Peyer's patch (tissue), 4 donors: Measurements from ENCODE around the gene DIPK1A. TPM values are rescaled to one million over a fixed set of nuclear protein-coding genes. Genes with fewer than 3 reads are reported as not detected.

Experiments used
- DNase-seq, 3 donors: peaks; one replicate each; pipeline ENCODE4 v3.0.0-alpha.2; 2017 to 2019
- H3K27ac ChIP-seq, 4 donors: fragments of 200-600 bp; sonication (generic); one replicate each; pipeline ENCODE4 v1.5.1; 2016 to 2019
- H3K27me3 ChIP-seq, 2 donors: fragments of 200-600 bp; sonication (generic); one replicate each; pipeline ENCODE4 v1.5.1; 2019
- H3K36me3 ChIP-seq, 3 donors: fragments of 200-600 bp; sonication (generic); one replicate each; pipeline ENCODE4 v1.5.1; 2016 to 2019
- H3K4me1 ChIP-seq, 4 donors: fragments of 200-600 bp; sonication (generic); one replicate each; pipeline ENCODE4 v1.5.1; 2016 to 2019
- H3K4me3 ChIP-seq, 4 donors: fragments of 200-600 bp; sonication (generic); 1 replicate in 3 of 4; 2 replicates in 1 of 4; pipeline ENCODE4 v1.5.1; 2016 to 2019; ENCODE audit warnings: mild to moderate bottlenecking in 1 of 4
- H3K9me3 ChIP-seq, 4 donors: fragments of 200-600 bp; sonication (generic); one replicate each; pipeline ENCODE4 v1.5.1; 2016 to 2019; ENCODE audit warnings: mild to moderate bottlenecking in 1 of 4
- CTCF ChIP-seq, 6 experiments: fragments of 450-650 bp in 4 of 6; fragments of 200-600 bp in 2 of 6; sonication (generic) in 1 of 6; IDR thresholded peaks; one replicate each; pipeline ENCODE4 v1.5.1; 2017 to 2019; ENCODE audit warnings: antibody characterized with exemption in 6 of 6, mild to moderate bottlenecking in 3 of 6, moderate library complexity in 1 of 6
- POLR2A ChIP-seq, 2 donors: fragments of 450-650 bp; IDR thresholded peaks; one replicate each; pipeline ENCODE4 v1.5.1; 2017; ENCODE audit warnings: antibody characterized with exemption in 2 of 2, mild to moderate bottlenecking in 2 of 2, moderate library complexity in 2 of 2
- total RNA-seq, 4 donors: library from RNA; depleted of rRNA; stranded (reverse); fragments of >200 nt; gene quantifications; one replicate each; pipeline ENCODE4 v1.1.0, GENCODE V29; 2016

The DIPK1A gene
- total RNA-seq, 4 donors from 2014 or later = 5.1 to 12.4 (median 7.8) TPM

DNA sequence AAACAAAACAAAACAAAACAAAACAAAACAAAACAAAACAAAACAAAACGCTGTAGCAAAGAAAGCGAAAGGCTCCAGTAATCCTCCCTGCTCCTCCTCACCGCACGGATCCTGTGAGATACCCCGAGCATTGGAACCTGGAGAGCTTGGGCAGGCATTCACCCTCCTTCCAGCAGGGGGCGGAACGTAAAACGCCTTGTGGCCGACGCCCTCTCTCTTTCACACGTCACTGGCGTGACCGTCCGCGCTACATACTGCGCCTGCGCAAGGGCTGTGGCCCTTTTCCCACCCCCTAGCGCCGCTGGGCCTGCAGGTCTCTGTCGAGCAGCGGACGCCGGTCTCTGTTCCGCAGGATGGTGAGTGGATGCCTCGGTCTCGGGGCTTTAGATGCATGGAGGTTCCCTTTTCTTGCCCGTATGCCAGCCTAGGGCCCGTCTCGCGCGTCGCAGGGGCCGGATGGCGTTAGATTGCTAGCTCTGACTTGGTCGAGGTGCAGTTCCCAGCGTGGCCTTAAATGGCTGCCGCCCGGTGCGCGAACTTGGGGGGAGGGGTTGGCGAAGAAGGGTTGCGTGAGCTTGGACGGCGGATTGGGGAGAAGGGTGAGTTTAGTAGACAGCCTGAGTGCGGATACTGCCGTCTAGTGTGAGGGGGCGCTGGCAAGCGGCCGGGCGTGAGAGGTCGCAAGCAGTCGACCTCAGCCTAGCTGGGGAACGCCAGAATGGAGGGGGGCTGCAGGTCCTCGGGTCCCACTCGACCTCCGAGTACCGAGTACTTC is 129.3 kb downstream of the DIPK1A start, which contains the start of gene RPL5:
RPL5 (plus strand) TSS at position 279 of the 775 bp plus-strand sequence; CDS start at position 354, 75 bp downstream.
- Histone ChIP-seq H3K36me3 (peaks cover 0 to 32% (median 0%) of the 10 kb centered on the region in 3 donors), H3K4me3 (peak within 1 kb of the TSS; percentile 61 to 85 (median 78)), H3K9me3 (no peaks in the 10 kb centered on the region), H3K4me1 (peaks cover 0 to 29% (median 18%) of the 10 kb centered on the region in 4 donors), H3K27ac (peak within 1 kb of the TSS; percentile 81 to 92 (median 90)), H3K27me3 (no peaks in the 10 kb centered on the region)
- DNase-seq = peak; percentile 92 to 99 (median 99)
- TF ChIP-seq POLR2A (IDR thresholded peaks at IDR 0.05) = peak; percentile 85 to 88
- TF ChIP-seq CTCF (IDR thresholded peaks at IDR 0.05) = peak; percentile 93 to 98 (median 94)

DNA sequence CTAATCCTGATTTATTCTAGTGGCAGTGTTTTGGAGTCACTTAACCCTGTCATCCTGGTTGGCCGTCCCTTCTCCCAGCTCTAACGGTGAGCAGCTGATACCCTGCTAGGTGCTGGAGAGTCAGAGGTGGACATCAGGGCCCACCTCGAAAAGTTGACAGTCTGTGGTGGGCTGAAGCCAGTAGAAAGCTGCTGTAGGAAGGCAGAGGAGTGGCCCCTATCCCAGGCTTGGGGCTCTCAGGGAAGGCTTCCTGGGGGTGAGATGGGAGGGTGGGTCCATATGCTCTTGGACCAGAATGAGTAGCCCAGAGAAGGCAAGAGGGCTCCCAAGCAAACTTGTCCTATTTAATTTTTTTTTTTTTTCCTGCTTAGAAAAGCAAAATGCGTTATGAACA is 129.9 kb downstream of the DIPK1A start:
- peaks cover 0 to 27% (median 0%) of the 10 kb centered on the region in 3 donors for H3K36me3 ChIP-seq
- TF ChIP-seq CTCF (IDR thresholded peaks at IDR 0.05) = no peak
- no peak for TF ChIP-seq POLR2A (IDR thresholded peaks at IDR 0.05)
- no peak for DNase-seq
- peak overlapping the region in 3 of 4 donors; percentile 75 to 85 (median 82) for H3K4me3 ChIP-seq
- H3K9me3 ChIP-seq = no peaks in the 10 kb centered on the region
- no peak overlapping the region for H3K27ac ChIP-seq
- peaks cover 0 to 26% (median 16%) of the 10 kb centered on the region in 4 donors for H3K4me1 ChIP-seq
- H3K27me3 ChIP-seq = no peaks in the 10 kb centered on the region

DNA sequence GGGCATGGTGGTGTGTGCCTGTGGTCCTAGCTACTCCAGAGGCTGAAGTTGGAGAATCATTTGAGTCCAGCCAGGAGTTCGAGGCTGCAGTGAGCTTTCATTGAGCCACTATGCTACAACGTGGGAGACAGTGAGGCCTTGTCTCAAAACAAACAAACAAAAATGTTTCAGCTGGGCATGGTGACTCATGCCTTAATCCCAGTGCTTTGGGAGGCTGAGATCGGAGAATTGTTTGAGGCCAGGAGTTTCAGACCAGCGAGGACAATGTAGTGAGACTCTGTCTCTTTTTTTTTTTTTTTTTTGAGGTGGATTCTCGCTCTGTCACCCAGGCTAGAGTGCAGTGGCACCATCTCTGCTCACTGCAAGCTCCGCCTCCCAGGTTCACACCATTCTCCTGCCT is 134.5 kb downstream of the DIPK1A start:
- H3K27me3 ChIP-seq = no peaks in the 10 kb centered on the region
- no peaks in the 10 kb centered on the region for H3K36me3 ChIP-seq
- no peak overlapping the region for H3K4me3 ChIP-seq
- H3K4me1 ChIP-seq = no peaks in the 10 kb centered on the region
- TF ChIP-seq CTCF (IDR thresholded peaks at IDR 0.05) = no peak
- no peak for TF ChIP-seq POLR2A (IDR thresholded peaks at IDR 0.05)
- H3K27ac ChIP-seq = no peak overlapping the region
- DNase-seq = no peak
- H3K9me3 ChIP-seq = no peaks in the 10 kb centered on the region

DNA sequence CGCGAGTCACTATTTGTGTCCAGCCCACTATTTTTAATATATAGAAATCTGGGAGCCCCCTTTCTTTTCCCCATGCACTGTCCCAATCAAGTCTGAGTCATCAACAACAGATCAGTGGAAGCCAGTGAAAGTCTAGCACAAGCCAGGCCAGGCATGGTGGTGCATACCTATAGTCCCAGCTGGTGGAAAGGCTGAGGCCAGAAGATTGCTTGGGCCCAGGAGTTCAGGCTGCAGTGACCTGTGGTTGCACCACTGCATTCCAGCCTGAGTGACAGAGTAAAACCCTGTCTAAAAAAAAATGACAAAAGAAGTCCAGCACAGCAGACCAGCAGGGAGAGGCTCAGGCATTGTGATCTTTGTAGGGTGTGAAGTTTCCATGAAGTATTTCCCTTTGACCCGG is 138.4 kb downstream of the DIPK1A start:
- peaks cover 0 to 3% (median 0%) of the 10 kb centered on the region in 4 donors for H3K4me1 ChIP-seq
- no peak overlapping the region for H3K4me3 ChIP-seq
- TF ChIP-seq POLR2A (IDR thresholded peaks at IDR 0.05) = no peak
- TF ChIP-seq CTCF (IDR thresholded peaks at IDR 0.05) = no peak
- no peaks in the 10 kb centered on the region for H3K27me3 ChIP-seq
- H3K36me3 ChIP-seq = no peaks in the 10 kb centered on the region
- H3K9me3 ChIP-seq = no peaks in the 10 kb centered on the region
- DNase-seq = no peak
- H3K27ac ChIP-seq = no peak overlapping the region

- DNase-seq = no peak
- no peak overlapping the region for H3K4me3 ChIP-seq
- H3K27me3 ChIP-seq = no peaks in the 10 kb centered on the region
- TF ChIP-seq POLR2A (IDR thresholded peaks at IDR 0.05) = no peak
- no peak for TF ChIP-seq CTCF (IDR thresholded peaks at IDR 0.05)
- H3K4me1 ChIP-seq = peaks cover 0 to 9% (median 0%) of the 10 kb centered on the region in 4 donors
- no peaks in the 10 kb centered on the region for H3K36me3 ChIP-seq
- no peaks in the 10 kb centered on the region for H3K9me3 ChIP-seq
- no peak overlapping the region for H3K27ac ChIP-seq
Observed at GRCh38 chr1:92820551-92820950, 140.7 kb downstream of the DIPK1A start.
